ENCODE measurements around the gene ENDOD1. TPM values are rescaled to one million over a fixed set of nuclear protein-coding genes. Genes with fewer than 3 reads are reported as not detected.
"Not testable (repeated sequence)": the region's sequence is repeated elsewhere in the genome, so short reads cannot be mapped to it uniquely, and the experiment has no call there.

The ENDOD1 gene
- total RNA-seq, 3 donors from 2014 or later, result 48.2 to 97.5 (median 70.9) TPM

GRCh38 chr11:95104121-95104830 is 14.6 kb downstream of the ENDOD1 start:
- no peak for ATAC-seq
- intact Hi-C loops (cut with DNase I, micrococcal nuclease), result no loop called here

GRCh38 chr11:95104856-95105255 is 15.2 kb downstream of the ENDOD1 start:
- ATAC-seq (no peak), DNase-seq (no peak)
- TF ChIP-seq, protein P1, sequence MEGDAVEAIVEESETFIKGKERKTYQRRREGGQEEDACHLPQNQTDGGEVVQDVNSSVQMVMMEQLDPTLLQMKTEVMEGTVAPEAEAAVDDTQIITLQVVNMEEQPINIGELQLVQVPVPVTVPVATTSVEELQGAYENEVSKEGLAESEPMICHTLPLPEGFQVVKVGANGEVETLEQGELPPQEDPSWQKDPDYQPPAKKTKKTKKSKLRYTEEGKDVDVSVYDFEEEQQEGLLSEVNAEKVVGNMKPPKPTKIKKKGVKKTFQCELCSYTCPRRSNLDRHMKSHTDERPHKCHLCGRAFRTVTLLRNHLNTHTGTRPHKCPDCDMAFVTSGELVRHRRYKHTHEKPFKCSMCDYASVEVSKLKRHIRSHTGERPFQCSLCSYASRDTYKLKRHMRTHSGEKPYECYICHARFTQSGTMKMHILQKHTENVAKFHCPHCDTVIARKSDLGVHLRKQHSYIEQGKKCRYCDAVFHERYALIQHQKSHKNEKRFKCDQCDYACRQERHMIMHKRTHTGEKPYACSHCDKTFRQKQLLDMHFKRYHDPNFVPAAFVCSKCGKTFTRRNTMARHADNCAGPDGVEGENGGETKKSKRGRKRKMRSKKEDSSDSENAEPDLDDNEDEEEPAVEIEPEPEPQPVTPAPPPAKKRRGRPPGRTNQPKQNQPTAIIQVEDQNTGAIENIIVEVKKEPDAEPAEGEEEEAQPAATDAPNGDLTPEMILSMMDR (IDR thresholded peaks at IDR 0.05), result no peak
- no peak overlapping the region for H3K4me3 ChIP-seq
- intact Hi-C loops (cut with DNase I, micrococcal nuclease), result no loop called here
- peaks cover 8% of the 10 kb centered on the region for H3K4me1 ChIP-seq (ENCODE audit: low read depth)
- no peaks in the 10 kb centered on the region for H3K9me3 ChIP-seq
- H3K36me3 ChIP-seq (ENCODE audit: low read depth), result no peaks in the 10 kb centered on the region

More at GRCh38 chr11:95104121-95104830, 14.6 kb downstream of the ENDOD1 start:
- no peaks in the 10 kb centered on the region for H3K9me3 ChIP-seq
- no peaks in the 10 kb centered on the region for H3K36me3 ChIP-seq (ENCODE audit: low read depth)
- peaks cover 8% of the 10 kb centered on the region for H3K4me1 ChIP-seq (ENCODE audit: low read depth)
- no peak for DNase-seq
- TF ChIP-seq, protein P1 (IDR thresholded peaks at IDR 0.05), result no peak
- no peak overlapping the region for H3K4me3 ChIP-seq

- DNase-seq (peak in 1 of 3 donors; percentile 38), ATAC-seq (peak; percentile 92)
- intact Hi-C loops (cut with DNase I, micrococcal nuclease), result no loop called here
- Histone ChIP-seq H3K36me3 (ENCODE audit: low read depth) (no peaks in the 10 kb centered on the region), H3K9me3 (no peaks in the 10 kb centered on the region), H3K4me3 (no peak overlapping the region), H3K4me1 (ENCODE audit: low read depth) (peaks cover 4% of the 10 kb centered on the region)
- TF ChIP-seq, protein P1 (IDR thresholded peaks at IDR 0.05), result no peak
Observed at GRCh38 chr11:95108159-95108611, 18.5 kb downstream of the ENDOD1 start.

- Histone ChIP-seq H3K9me3 (no peaks in the 10 kb centered on the region), H3K36me3 (ENCODE audit: low read depth) (no peaks in the 10 kb centered on the region), H3K4me3 (no peak overlapping the region), H3K4me1 (ENCODE audit: low read depth) (peaks cover 4% of the 10 kb centered on the region)
- DNase-seq (no peak), ATAC-seq (peak; percentile 7)
- TF ChIP-seq, protein P1 (IDR thresholded peaks at IDR 0.05), result no peak
- intact Hi-C loops (cut with DNase I, micrococcal nuclease), result no loop called here
Observed at GRCh38 chr11:95108671-95109551, 19.3 kb downstream of the ENDOD1 start.

- H3K4me1 ChIP-seq (ENCODE audit: low read depth); H3K9me3 ChIP-seq; H3K36me3 ChIP-seq (ENCODE audit: low read depth); intact Hi-C loops (cut with DNase I, micrococcal nuclease); ATAC-seq; H3K4me3 ChIP-seq; DNase-seq: not testable (repeated sequence)
Observed at GRCh38 chr11:95111471-95111870, 21.8 kb downstream of the ENDOD1 start.
